IPS-NIHi11 (cell line): Measurements from ENCODE around the gene GRID1.

Source experiments
- DNase-seq: peaks from one replicate; pipeline ENCODE4 v3.0.0; 2012; ENCODE audit warnings: mixed read lengths, low spot score

GRID1 gene

GRCh38 chr10:85925201-85925750, 441.3 kb downstream of the GRID1 start:
- no peak for DNase-seq

DNA sequence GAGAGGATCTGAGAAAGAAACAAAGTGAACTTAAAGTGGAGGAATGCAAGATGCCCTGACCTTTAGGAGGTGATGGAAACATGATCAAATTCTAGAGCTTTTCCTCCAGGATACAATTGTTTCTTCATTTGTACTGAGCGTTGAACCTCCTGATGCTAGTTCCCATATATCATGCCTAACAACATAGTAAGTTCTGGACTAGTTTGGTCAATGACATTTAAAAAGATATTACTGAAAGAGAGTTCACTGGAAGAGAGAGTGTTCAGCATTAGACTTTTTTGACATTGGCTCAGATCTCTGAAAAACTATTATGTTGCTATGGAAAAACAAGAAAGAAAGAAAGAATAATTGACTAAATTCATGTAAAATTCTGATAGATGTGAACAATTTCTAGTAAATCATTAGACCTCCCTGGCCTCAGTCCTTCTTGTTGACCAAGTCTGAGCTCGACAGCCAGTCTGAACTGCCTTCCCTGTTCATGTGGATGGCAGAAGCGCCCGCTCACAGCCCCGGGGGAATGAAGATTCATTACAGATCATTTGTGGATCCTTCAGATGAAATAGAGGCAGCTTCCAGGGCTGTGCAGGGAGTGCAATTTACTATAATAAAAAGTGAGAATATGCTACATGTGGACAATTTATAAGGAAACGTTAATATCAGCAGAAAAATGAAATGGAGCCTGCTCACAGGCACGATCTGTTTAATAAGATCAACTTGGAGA, 442.1 kb downstream of the GRID1 start:
- no peak for DNase-seq

- DNase-seq, result no peak
These were observed 444.1 kb downstream of the GRID1 start for GRCh38 chr10:85922356-85923129.

GRCh38 chr10:85921789-85922188, 444.8 kb downstream of the GRID1 start:
- DNase-seq, result no peak

DNA sequence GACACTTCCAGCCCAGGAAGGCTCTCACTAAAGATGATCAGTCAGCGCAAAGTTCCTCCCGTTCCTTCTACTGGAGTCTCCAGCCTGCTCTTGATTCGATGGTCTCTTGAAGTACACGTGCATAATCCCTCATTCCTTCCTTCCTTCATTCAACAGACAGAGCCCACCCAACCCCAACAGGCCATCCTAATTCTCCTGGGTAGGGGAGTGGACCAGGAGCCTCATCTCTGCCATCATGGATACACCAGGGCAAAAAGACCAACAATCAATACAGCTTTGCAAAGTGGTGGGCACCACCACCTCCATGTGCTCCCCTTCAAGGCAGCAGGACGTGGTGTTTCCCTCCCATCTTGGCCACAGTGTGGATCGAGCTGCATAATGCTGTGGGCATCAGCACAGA, 446.3 kb downstream of the GRID1 start:
- DNase-seq, result no peak

DNA sequence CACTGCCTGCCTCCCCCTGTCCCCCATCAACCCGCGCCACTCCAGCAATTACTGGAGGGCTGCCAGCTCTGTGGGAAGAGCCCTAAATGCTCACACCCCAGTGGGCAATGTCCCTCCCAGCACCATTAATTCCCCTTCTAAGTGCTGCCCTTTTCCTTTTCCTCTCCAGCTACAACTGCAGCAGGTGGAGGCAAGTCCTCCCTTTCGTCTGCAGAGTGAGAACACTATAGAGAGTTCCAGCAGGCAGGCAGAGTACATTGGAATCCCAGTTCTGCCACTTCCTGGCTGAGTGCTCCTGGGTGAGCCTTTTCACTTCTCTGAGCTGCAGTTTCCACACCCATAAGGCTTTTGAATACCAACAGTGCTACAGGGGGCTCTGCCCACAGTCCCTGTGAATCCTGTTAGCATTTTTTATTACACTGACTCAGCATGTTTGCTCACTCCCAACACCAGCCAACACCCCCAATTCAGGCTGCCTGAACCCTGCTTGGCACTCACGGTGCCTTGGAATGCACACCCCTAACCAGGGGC, 447.0 kb downstream of the GRID1 start:
- DNase-seq, result no peak

DNA sequence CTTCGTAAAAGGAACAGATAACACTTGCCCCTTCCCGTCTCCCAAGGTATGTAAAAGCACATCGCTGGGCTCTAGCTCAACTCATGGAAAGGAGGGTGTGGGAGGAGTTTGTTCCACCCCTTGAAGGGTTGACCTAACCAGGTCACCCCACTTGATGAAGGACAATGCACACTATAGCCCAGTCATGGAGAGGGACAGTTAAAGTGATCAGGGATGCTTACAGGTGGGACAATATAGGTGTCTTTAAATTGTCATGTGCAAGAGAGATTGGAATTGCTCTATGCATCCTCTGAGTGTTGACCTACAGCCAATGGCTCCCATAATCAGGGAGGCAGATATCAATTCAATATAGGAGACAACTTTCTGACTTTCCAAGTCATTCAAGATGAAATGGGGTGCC, 448.2 kb downstream of the GRID1 start:
- DNase-seq, result no peak

DNA sequence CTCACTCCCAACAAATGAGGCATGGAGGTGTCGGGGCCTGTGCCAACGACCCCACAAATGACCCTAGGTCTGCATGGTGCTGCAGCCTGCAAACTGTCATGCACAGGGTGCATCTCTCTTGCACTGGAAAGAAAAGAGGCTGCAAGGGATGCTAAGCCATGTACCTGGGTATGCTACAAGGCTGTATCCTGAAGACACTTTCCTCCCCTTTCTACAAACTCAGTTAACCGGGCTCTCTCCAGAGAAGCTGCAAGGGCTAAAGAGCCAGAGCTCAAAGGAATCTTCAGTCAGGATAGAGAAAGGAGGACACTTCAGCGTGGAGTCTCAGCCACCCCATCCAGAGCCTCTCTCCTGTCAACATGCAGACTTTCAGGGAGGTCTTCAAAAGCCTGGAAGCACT, 449.0 kb downstream of the GRID1 start:
- no peak for DNase-seq

DNA sequence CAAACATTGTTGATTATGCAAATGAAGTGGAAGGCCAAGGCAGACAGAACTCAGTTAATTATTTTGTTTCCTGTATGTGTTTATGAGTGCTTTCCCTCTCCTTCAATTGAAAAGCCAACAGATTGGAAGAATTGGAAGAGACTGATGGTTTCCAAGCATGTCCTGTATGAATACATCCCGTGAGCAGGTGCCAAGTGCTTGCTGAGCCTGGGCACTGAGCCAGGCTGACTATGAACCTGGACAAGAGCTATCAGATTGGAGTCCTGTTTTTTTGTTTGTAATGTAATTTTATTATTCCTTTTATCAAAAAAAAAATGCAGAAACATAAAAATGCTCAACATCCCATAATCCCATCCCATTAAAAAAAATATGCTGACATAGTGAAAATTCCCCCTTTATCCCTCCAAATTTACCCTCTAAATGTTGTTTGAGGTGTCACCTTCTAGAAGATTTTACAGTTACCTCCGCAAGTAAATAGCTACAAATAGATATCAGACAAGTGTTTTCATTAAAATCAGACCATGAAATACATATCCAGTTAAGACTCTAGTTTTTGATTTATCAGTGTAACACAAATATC, 449.5 kb downstream of the GRID1 start:
- DNase-seq, result no peak

DNA sequence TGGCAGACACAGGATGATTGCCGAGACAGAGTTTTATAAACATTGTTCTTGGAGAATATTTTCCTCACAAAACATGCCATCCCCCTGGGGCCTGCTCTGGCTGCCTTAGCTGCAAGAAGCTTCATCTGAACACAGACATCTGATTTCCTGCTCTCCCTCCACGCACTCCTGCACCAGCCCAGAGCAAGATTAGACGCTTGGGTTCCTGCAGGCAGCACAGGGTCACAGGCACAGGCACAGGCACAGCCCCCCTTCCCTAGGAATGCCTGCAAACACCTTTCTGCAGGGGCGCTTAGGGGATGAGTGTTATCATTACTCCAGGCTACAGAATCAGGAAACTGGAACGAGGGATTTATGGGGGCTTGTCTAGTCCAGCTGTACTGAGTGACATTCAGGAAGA, 450.3 kb downstream of the GRID1 start:
- no peak for DNase-seq

GRCh38 chr10:85915245-85915846, 451.2 kb downstream of the GRID1 start:
- no peak for DNase-seq

GRCh38 chr10:85914720-85915119, 451.9 kb downstream of the GRID1 start:
- no peak for DNase-seq

DNA sequence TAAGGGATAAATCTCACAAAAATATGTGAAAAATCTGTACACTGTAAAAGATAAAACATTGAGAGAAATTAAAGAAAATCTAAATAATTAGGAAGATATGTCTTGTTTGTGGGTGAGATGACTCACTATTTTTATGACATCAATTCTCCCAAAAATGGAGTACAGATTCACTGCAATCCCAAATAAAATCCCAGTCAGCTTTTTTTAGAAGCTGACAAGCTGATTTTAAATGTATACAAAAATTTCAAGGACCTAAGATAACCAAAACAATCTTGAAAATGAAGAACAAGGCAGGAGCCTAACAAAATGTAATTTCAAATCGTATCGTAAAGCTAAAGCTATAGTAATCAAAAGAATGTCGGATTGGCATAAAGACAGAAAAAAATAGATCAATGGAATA, 458.1 kb downstream of the GRID1 start:
- no peak for DNase-seq

DNA sequence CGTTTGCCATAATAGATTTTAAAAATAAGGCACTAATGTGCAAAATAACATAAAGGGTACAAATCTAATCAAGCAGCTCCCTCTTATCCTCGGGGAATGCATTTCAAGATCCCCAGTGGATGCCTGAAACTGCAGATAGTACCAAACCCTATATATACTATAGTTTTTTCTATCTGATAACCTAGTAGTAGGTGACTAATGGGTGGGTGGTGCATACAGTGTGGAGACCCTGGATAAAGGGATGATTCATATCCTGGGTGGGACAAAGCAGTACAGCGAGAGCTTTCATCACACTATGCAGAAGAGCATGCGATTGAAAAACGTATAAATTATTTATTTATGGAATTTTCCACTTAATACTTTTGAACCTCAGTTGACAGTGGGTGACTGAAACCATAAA, 464.5 kb downstream of the GRID1 start:
- no peak for DNase-seq

- DNase-seq, result no peak
These were observed 465.0 kb downstream of the GRID1 start for GRCh38 chr10:85901599-85901998.

GRCh38 chr10:85900487-85900886, 466.1 kb downstream of the GRID1 start:
- no peak for DNase-seq

DNA sequence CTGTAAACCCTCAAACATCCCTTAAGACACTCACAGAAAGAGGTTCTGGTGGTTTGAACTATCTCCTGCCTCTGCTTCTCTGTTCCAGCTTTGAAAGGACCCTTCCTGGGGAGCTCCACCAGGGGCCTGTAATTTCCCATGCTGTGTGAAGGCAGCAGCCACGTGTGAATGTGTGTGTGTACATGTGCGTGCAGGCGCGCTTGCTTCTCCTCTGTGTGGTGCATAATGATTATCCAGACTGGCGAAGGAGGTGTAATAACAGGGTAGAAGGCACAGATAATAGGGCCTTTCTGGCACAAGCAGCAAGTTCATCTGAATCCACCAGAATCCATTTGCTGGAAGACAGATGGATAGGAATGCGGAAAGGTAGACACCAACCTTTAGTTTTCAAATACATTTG, 466.5 kb downstream of the GRID1 start:
- no peak for DNase-seq

DNA sequence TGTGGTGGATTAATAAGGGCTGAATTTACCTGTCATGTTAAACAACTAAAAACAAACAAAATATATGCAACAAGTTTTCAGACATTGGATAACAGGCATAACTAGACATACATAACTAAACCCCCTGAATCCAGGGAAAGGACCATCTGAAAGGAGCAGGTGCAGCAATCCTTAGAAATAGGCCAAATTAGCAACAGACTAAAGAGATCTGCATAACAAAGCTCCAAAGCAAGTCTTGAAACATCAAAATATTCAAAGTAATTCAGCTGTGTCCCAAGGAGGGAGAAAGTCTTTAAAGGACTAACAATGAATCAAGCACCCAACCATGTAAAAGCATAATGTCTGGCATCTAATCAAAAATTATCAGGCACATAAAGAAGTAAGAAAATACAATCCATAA, 475.1 kb downstream of the GRID1 start:
- no peak for DNase-seq

DNA sequence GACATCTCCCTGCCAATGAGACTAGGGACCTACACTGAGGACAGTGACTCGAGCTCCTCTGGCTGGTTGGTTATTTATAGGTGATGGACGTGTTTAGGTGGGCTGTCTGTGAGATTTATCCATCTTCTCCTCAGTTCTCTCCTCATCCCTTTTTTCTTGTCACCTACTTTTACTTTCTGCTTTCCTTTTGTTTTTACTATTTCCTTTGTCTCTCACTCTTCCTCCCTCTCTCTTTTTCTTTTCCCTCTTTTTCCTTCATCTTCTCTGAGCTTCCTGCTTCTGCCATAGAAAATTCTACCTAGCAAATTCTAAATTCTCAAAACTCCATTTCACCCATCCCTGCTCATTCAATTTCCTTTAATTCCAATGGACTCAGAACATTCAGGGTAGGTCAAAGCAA, 478.0 kb downstream of the GRID1 start:
- no peak for DNase-seq

DNA sequence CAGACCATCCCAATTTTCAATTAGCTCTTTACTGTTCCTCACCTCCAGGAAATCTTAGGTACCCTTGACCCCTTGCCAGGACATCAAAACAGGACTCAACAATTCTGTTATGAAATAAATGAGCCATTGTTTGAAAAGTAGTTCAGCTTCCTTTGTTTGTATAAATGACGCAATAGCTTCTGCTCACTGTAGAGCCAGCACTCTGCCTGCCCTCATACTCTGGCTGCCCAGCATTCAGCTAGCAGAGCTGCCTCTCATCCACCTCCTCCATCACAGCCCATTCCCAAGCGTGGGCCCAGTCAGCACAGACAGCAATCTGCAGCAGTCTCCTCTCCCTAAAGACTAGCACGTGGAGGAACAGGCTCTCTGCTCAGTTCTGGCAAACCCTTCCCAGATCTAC, 478.6 kb downstream of the GRID1 start:
- DNase-seq, result no peak

GRCh38 chr10:85874208-85874607, 492.4 kb downstream of the GRID1 start:
- no peak for DNase-seq

DNA sequence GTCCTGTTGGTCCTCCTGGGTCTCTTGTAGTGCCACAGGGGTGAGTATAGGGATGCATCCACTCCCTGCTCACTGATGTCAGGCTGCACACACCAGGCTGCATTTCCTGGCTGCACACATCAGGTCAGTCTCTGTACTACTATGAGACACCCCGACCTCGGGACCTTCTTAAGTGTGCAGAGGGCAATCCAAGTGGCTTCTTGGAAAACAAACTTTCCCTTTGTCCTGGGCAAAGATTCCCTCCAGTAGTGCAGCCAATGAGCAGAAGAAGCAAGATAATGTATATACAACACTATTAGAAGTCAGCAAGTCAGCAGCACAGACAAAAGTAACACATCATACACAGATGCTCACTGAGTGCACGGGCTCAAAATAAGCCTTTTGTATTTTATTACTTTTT, 493.5 kb downstream of the GRID1 start:
- no peak for DNase-seq
